ENCODE data around the gene WNT3A.

WNT3A gene

GRCh38 chr1:228039986-228040385, 33.2 kb downstream of the WNT3A start:
- Histone ChIP-seq H3K27ac (replicated peaks) (no peak overlapping the region), H3K27me3 (ENCODE audit: insufficient read depth, poor library complexity, severe bottlenecking) (peaks cover 14% of the 10 kb centered on the region), H3K4me3 (replicated peaks; ENCODE audit: insufficient read depth, low read length) (no peak overlapping the region)
- DNase-seq (ENCODE audit: low read depth in 1 of 2, low spot score in 1 of 2) = no peak
- no peak for TF ChIP-seq GABPA (IDR thresholded peaks at IDR 0.05; ENCODE audit: low read depth)
- no peak for TF ChIP-seq POLR2AphosphoS5 (IDR thresholded peaks at IDR 0.05; ENCODE audit: low read depth)
- no peak for TF ChIP-seq REST (IDR thresholded peaks at IDR 0.05; ENCODE audit: insufficient replicate concordance, low read depth)
- no peak for TF ChIP-seq CTCF (IDR thresholded peaks at IDR 0.05; ENCODE audit: insufficient read depth, low read length)
- TF ChIP-seq SPI1 (IDR thresholded peaks at IDR 0.05; ENCODE audit: borderline replicate concordance, low read depth) = no peak

DNA sequence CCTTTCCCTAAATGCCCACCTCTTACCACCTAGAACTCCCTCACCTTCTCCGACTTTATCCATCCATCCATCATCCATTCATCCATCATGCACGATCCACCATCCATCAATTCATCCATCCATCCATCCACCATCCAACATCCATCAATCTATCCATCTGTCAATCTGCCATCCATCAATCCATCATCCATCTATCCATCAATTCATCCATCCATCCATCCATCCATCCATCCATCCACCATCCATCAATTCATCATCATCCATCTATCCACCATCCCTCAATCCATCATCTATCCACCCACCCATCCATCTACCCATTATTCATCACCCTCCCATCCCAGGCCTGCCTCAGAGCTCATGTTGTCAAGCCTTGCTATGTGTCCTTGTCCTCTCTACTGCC, 34.5 kb downstream of the WNT3A start:
- Histone ChIP-seq H3K27ac (replicated peaks) (no peak overlapping the region), H3K27me3 (ENCODE audit: insufficient read depth, poor library complexity, severe bottlenecking) (peaks cover 14% of the 10 kb centered on the region), H3K4me3 (replicated peaks; ENCODE audit: insufficient read depth, low read length) (no peak overlapping the region)
- DNase-seq (ENCODE audit: low read depth in 1 of 2, low spot score in 1 of 2) = no peak
- TF ChIP-seq GABPA (IDR thresholded peaks at IDR 0.05; ENCODE audit: low read depth) = no peak
- no peak for TF ChIP-seq REST (IDR thresholded peaks at IDR 0.05; ENCODE audit: insufficient replicate concordance, low read depth)
- TF ChIP-seq CTCF (IDR thresholded peaks at IDR 0.05; ENCODE audit: insufficient read depth, low read length) = no peak
- TF ChIP-seq POLR2AphosphoS5 (IDR thresholded peaks at IDR 0.05; ENCODE audit: low read depth) = no peak
- TF ChIP-seq SPI1 (IDR thresholded peaks at IDR 0.05; ENCODE audit: borderline replicate concordance, low read depth) = no peak

- no peak for TF ChIP-seq GABPA (IDR thresholded peaks at IDR 0.05; ENCODE audit: low read depth)
- TF ChIP-seq REST (IDR thresholded peaks at IDR 0.05; ENCODE audit: insufficient replicate concordance, low read depth) = no peak
- no peak for TF ChIP-seq CTCF (IDR thresholded peaks at IDR 0.05; ENCODE audit: insufficient read depth, low read length)
- no peak for TF ChIP-seq POLR2AphosphoS5 (IDR thresholded peaks at IDR 0.05; ENCODE audit: low read depth)
- Histone ChIP-seq H3K4me3 (replicated peaks; ENCODE audit: insufficient read depth, low read length) (no peak overlapping the region), H3K27me3 (ENCODE audit: insufficient read depth, poor library complexity, severe bottlenecking) (peaks cover 11% of the 10 kb centered on the region), H3K27ac (replicated peaks) (no peak overlapping the region)
- no peak for DNase-seq (ENCODE audit: low read depth in 1 of 2, low spot score in 1 of 2)
Observed at GRCh38 chr1:228042508-228042907, 35.7 kb downstream of the WNT3A start.

Data from HL-60 (cell line).